ENCODE data around the gene TRMT11.
"Not testable (repeated sequence)": the region's sequence is repeated elsewhere in the genome, so short reads cannot be mapped to it uniquely, and the experiment has no call there.

Gene TRMT11

GRCh38 chr6:125986301-125987025, at the start of gene TRMT11:
Gene TRMT11, plus strand, starts transcription at chr6:125986540. Its CDS starts 11 bp downstream, at chr6:125986551.
- peak; percentile 99 for DNase-seq

- DNase-seq = no peak
Measured at GRCh38 chr6:125939026-125939425, 47.3 kb upstream of the TRMT11 start.

- DNase-seq = no peak
Measured at GRCh38 chr6:125939791-125940190, 46.5 kb upstream of the TRMT11 start.

GRCh38 chr6:125940247-125941041, 45.9 kb upstream of the TRMT11 start:
- DNase-seq = no peak

- no peak for DNase-seq
Measured at GRCh38 chr6:125942672-125943527, 43.4 kb upstream of the TRMT11 start.

GRCh38 chr6:125943528-125944433, 42.6 kb upstream of the TRMT11 start:
- DNase-seq = no peak

- DNase-seq = peak; percentile 61
Measured at GRCh38 chr6:125944434-125944816, 41.9 kb upstream of the TRMT11 start.

GRCh38 chr6:125944896-125945295, 41.4 kb upstream of the TRMT11 start:
- DNase-seq = no peak

- DNase-seq = no peak
Measured at GRCh38 chr6:125945378-125946141, 40.8 kb upstream of the TRMT11 start.

GRCh38 chr6:125947615-125948014, 38.7 kb upstream of the TRMT11 start:
- no peak for DNase-seq

GRCh38 chr6:125948455-125948854, 37.9 kb upstream of the TRMT11 start:
- no peak for DNase-seq

- no peak for DNase-seq
Measured at GRCh38 chr6:125949069-125949468, 37.3 kb upstream of the TRMT11 start.

GRCh38 chr6:125950293-125950692, 36.0 kb upstream of the TRMT11 start:
- no peak for DNase-seq

GRCh38 chr6:125950716-125951115, 35.6 kb upstream of the TRMT11 start:
- DNase-seq = not testable (repeated sequence)

GRCh38 chr6:125951323-125951722, 35.0 kb upstream of the TRMT11 start:
- no peak for DNase-seq

GRCh38 chr6:125952764-125953501, 33.4 kb upstream of the TRMT11 start:
- peak; percentile 66 for DNase-seq

GRCh38 chr6:125953502-125953875, 32.9 kb upstream of the TRMT11 start:
- peak; percentile 97 for DNase-seq

- DNase-seq = no peak
Measured at GRCh38 chr6:125954735-125955339, 31.5 kb upstream of the TRMT11 start.

- DNase-seq = no peak
Measured at GRCh38 chr6:125955973-125956372, 30.4 kb upstream of the TRMT11 start.
